HG02852 (cell line): Measurements from ENCODE around the gene DENND2A.
"Not testable (repeated sequence)": the region's sequence is repeated elsewhere in the genome, so short reads cannot be mapped to it uniquely, and the experiment has no call there.

Source experiments
- ATAC-seq: cut with Tn5 transposase; IDR thresholded peaks from one replicate; pipeline ENCODE4 v1.9.1; 2021; ENCODE audit warnings: mild to moderate bottlenecking, moderate library complexity; ENCODE audit not compliant: unreplicated experiment

The DENND2A gene

GRCh38 chr7:140646931-140647647 is 6.5 kb upstream of the DENND2A start:
- ATAC-seq: no peak

GRCh38 chr7:140645166-140645900 is 4.7 kb upstream of the DENND2A start:
- ATAC-seq: no peak

GRCh38 chr7:140644761-140645160 is 4.1 kb upstream of the DENND2A start:
- not testable (repeated sequence) for ATAC-seq

- no peak for ATAC-seq
Observed at GRCh38 chr7:140643416-140643815, 2.8 kb upstream of the DENND2A start.

- ATAC-seq: no peak
Observed at GRCh38 chr7:140641524-140642195, 1.0 kb upstream of the DENND2A start.

GRCh38 chr7:140640060-140640637 is 464 bp downstream of the DENND2A start:
- no peak for ATAC-seq

- no peak for ATAC-seq
Observed at GRCh38 chr7:140639366-140640053, 1.1 kb downstream of the DENND2A start.

- ATAC-seq: no peak
Observed at GRCh38 chr7:140638173-140638791, 2.3 kb downstream of the DENND2A start.

GRCh38 chr7:140637400-140637799 is 3.2 kb downstream of the DENND2A start:
- ATAC-seq: no peak

GRCh38 chr7:140635816-140636215 is 4.8 kb downstream of the DENND2A start:
- no peak for ATAC-seq

- no peak for ATAC-seq
Observed at GRCh38 chr7:140635345-140635744, 5.3 kb downstream of the DENND2A start.

- no peak for ATAC-seq
Observed at GRCh38 chr7:140631602-140632001, 9.0 kb downstream of the DENND2A start.

- ATAC-seq: no peak
Observed at GRCh38 chr7:140631021-140631420, 9.6 kb downstream of the DENND2A start.

GRCh38 chr7:140625908-140626868 is 14.4 kb downstream of the DENND2A start:
- ATAC-seq: no peak

- not testable (repeated sequence) for ATAC-seq
Observed at GRCh38 chr7:140625192-140625558, 15.4 kb downstream of the DENND2A start.

- no peak for ATAC-seq
Observed at GRCh38 chr7:140624392-140625191, 16.0 kb downstream of the DENND2A start.

GRCh38 chr7:140623980-140624379 is 16.6 kb downstream of the DENND2A start:
- no peak for ATAC-seq

- ATAC-seq: no peak
Observed at GRCh38 chr7:140621401-140622021, 19.1 kb downstream of the DENND2A start.
